Right lobe of liver (tissue), 6 donors: ENCODE results near the gene TIAM2. TPM values are rescaled to one million over a fixed set of nuclear protein-coding genes. Genes with fewer than 3 reads are reported as not detected.

ENCODE experiments used
- ATAC-seq, 4 donors: fragments of 200-7000 bp; cut with Tn5 transposase; one replicate each; pipeline ENCODE4 v1.9.1; 2020; ENCODE audit warnings: mild to moderate bottlenecking in 4 of 4, moderate library complexity in 4 of 4
- DNase-seq, 3 donors: peaks; one replicate each; pipeline ENCODE4 v3.0.0-alpha.2; 2020
- H3K27ac ChIP-seq, 3 donors: fragments of 200-600 bp; one replicate each; pipeline ENCODE4 v1.8.0; 2022
- H3K27me3 ChIP-seq, 2 donors: fragments of 200-600 bp; one replicate each; pipeline ENCODE4 v1.8.0; 2022
- H3K36me3 ChIP-seq, 4 donors: fragments of 200-600 bp; sonication (generic) in 1 of 4; one replicate each; pipeline versions ENCODE4 v1.5.1 to v1.8.0; 2017 to 2022; ENCODE audit warnings: control low read depth in 1 of 4
- H3K4me1 ChIP-seq, 4 donors: fragments of 200-600 bp; sonication (generic) in 1 of 4; one replicate each; pipeline versions ENCODE4 v1.5.1 to v1.8.0; 2017 to 2022; ENCODE audit warnings: control low read depth in 1 of 4
- H3K4me3 ChIP-seq, 3 donors: fragments of 200-600 bp; one replicate each; pipeline ENCODE4 v1.8.0; 2022
- H3K9me3 ChIP-seq, 4 donors: fragments of 200-600 bp; sonication (generic) in 1 of 4; one replicate each; pipeline versions ENCODE4 v1.5.1 to v1.8.0; 2017 to 2022; ENCODE audit warnings: control low read depth in 1 of 4
- CTCF ChIP-seq, 4 donors: fragments of 200-600 bp in 3 of 4; fragments of 450-650 bp in 1 of 4; IDR thresholded peaks; one replicate each; pipeline versions ENCODE4 v1.5.1 to v1.8.0; 2016 to 2022; ENCODE audit warnings: antibody characterized with exemption in 4 of 4, mild to moderate bottlenecking in 2 of 4
- POLR2A ChIP-seq: fragments of 450-650 bp; IDR thresholded peaks from one replicate; pipeline ENCODE4 v1.6.1; 2017; ENCODE audit warnings: antibody characterized with exemption, mild to moderate bottlenecking
- WGBS: methylation state at CpG from one replicate; pipeline ENCODE4 v1.1.6; 2018; ENCODE audit warnings: low coverage, low lambda C conversion rate; ENCODE audit not compliant: insufficient coverage; ENCODE audit errors: missing lambda C conversion rate; 5-methylcytosine and 5-hydroxymethylcytosine counted together
- intact Hi-C, 2 donors: fragments of 100-400 bp; cut with DNase I; formaldehyde crosslinking; loops; one replicate each; pipeline versions ENCODE4 v1.11.2 to v1.14.1; 2022
- total RNA-seq, 6 experiments: library from RNA; depleted of rRNA in 2 of 6; stranded (reverse); fragments of >200 nt in 2 of 6; fragmentation: NEBNext Ultra II Directional in 3 of 6; extraction: Animal tissue kit (Norgen Biotek cat#: 25700) in 3 of 6; gene quantifications; one replicate each; pipeline versions ENCODE4 v1.1.0 to v1.2.4, GENCODE V29; 2016 to 2023
- donor health status: DM: no; HTN: yes; CAD: no.
- donor health status: DM: no; HTN: no; CAD: no.
- donor health status: DM: no; HTN: no; CAD: no.
- donor health status: DM: no; HTN: yes; CAD: no.
- donor health status: DM: no; HTN: yes; CAD: no.

The TIAM2 gene
- total RNA-seq, 6 experiments from 2014 or later: 1.3 to 4.4 (median 1.7) TPM

- peaks cover 4 to 52% (median 21%) of the 10 kb centered on the region in 4 donors for H3K36me3 ChIP-seq
- WGBS: 62% methylated on average over 7 of the region's 13 CpGs
- H3K9me3 ChIP-seq: no peaks in the 10 kb centered on the region
Measured at GRCh38 chr6:155256122-155256795, 261.1 kb downstream of the TIAM2 start.

GRCh38 chr6:155257796-155258195, 262.7 kb downstream of the TIAM2 start:
- H3K36me3 ChIP-seq: peaks cover 2 to 48% (median 21%) of the 10 kb centered on the region in 4 donors
- intact Hi-C loops: no loop called here
- no peak overlapping the region for H3K4me3 ChIP-seq
- TF ChIP-seq POLR2A: no peak
- no peak for TF ChIP-seq CTCF (IDR thresholded peaks at IDR 0.05)
- 99% methylated on average over 9 of the region's 9 CpGs for WGBS
- ATAC-seq: no peak
- DNase-seq: no peak
- H3K4me1 ChIP-seq: no peaks in the 10 kb centered on the region
- no peaks in the 10 kb centered on the region for H3K27me3 ChIP-seq
- H3K9me3 ChIP-seq: no peaks in the 10 kb centered on the region
- H3K27ac ChIP-seq: no peak overlapping the region

More at GRCh38 chr6:155256122-155256795, 261.1 kb downstream of the TIAM2 start:
- Histone ChIP-seq H3K4me1 (no peaks in the 10 kb centered on the region), H3K27me3 (no peaks in the 10 kb centered on the region), H3K27ac (no peak overlapping the region), H3K4me3 (no peak overlapping the region)
- DNase-seq (no peak), ATAC-seq (no peak)
- no peak for TF ChIP-seq POLR2A
- no peak for TF ChIP-seq CTCF (IDR thresholded peaks at IDR 0.05)
- intact Hi-C loops: no loop called here

- H3K36me3 ChIP-seq: peaks cover 2 to 48% (median 18%) of the 10 kb centered on the region in 4 donors
- 100% methylated on average over 3 of the region's 3 CpGs for WGBS
- intact Hi-C loops: no loop called here
- H3K4me3 ChIP-seq: no peak overlapping the region
- ATAC-seq: no peak
- no peaks in the 10 kb centered on the region for H3K9me3 ChIP-seq
- no peaks in the 10 kb centered on the region for H3K27me3 ChIP-seq
- no peak for TF ChIP-seq CTCF (IDR thresholded peaks at IDR 0.05)
- TF ChIP-seq POLR2A: no peak
- H3K27ac ChIP-seq: no peak overlapping the region
- DNase-seq: no peak
- H3K4me1 ChIP-seq: no peaks in the 10 kb centered on the region
Measured at GRCh38 chr6:155259204-155259603, 264.1 kb downstream of the TIAM2 start.

- ATAC-seq: no peak
- H3K27me3 ChIP-seq: no peaks in the 10 kb centered on the region
- 98% methylated on average over 5 of the region's 5 CpGs for WGBS
- H3K4me3 ChIP-seq: no peak overlapping the region
- intact Hi-C loops: no loop called here
- DNase-seq: no peak
- no peaks in the 10 kb centered on the region for H3K4me1 ChIP-seq
- no peak for TF ChIP-seq POLR2A
- TF ChIP-seq CTCF (IDR thresholded peaks at IDR 0.05): no peak
- H3K9me3 ChIP-seq: no peaks in the 10 kb centered on the region
- peaks cover 2 to 45% (median 18%) of the 10 kb centered on the region in 4 donors for H3K36me3 ChIP-seq
- H3K27ac ChIP-seq: no peak overlapping the region
Measured at GRCh38 chr6:155259897-155260296, 264.8 kb downstream of the TIAM2 start.
